GM18508 (cell line): ENCODE data around the gene SLC44A5.
"Not testable (repeated sequence)": the region's sequence is repeated elsewhere in the genome, so short reads cannot be mapped to it uniquely, and the experiment has no call there.

Experiments used
- ATAC-seq: cut with Tn5 transposase; IDR thresholded peaks from one replicate; pipeline ENCODE4 v1.9.1; 2021; ENCODE audit warnings: moderate number of reproducible peaks; ENCODE audit not compliant: insufficient read depth, unreplicated experiment

The SLC44A5 gene

GRCh38 chr1:75611014-75611413 is at the start of gene SLC44A5:
SLC44A5 (minus strand) TSS chr1:75611114; CDS start chr1:75541447, 69,667 bp downstream.
- no peak for ATAC-seq

GRCh38 chr1:75655931-75656330 is 45.0 kb upstream of the SLC44A5 start:
- ATAC-seq, result no peak

DNA sequence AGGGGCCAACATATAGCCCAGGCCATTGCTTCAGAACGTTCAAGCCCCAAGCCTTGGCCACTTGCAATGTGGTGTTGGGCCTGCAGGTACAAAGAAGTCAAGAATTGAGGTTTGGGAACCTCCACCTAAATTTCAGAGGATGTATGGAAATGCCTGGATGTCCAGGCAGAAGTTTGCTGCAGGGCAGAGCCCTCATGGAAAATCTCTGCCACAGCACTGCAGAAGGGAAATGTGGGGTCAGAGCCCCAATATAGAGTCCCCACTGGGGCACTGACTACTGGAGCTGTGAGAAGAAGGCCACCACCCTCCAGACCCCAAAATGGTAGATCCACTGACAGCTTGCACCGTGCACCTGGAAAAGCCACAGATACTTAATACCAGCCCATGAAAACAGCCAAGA is 36.3 kb upstream of the SLC44A5 start:
- ATAC-seq, result not testable (repeated sequence)

DNA sequence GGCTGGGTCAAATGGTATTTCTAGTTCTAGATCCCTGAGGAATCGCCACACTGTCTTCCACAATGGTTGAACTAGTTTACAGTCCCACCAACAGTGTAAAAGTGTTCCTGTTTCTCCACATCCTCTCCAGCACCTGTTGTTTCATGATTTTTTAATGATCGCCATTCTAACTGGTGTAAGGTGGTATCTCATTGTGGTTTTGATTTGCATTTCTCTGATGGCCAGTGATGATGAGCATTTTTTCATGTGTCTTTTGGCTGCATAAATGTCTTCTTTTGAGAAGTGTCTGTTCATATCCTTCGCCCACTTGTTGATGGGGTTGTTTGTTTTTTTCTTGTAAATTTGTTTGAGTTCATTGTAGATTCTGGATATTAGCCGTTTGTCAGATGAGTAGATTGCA is 34.2 kb upstream of the SLC44A5 start:
- not testable (repeated sequence) for ATAC-seq

DNA sequence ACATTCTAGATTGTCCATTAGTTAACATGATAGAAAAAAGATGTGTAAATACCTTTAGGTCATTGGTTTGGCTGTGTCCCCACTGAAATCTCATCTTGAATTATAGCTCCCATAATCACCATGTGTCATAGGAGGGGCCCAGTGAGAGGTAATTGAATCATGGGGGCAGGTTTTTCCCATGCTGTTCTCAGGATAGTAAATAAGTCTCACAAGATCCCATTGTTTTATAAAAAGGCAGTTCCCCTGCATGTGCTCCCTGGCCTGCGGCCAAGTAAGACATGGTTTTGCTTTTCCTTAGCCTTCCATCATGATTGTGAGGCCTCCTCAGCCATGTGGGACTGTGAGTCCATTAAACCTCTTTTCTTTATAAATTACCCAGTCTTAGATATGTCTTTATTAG is 32.5 kb upstream of the SLC44A5 start:
- ATAC-seq, result no peak

DNA sequence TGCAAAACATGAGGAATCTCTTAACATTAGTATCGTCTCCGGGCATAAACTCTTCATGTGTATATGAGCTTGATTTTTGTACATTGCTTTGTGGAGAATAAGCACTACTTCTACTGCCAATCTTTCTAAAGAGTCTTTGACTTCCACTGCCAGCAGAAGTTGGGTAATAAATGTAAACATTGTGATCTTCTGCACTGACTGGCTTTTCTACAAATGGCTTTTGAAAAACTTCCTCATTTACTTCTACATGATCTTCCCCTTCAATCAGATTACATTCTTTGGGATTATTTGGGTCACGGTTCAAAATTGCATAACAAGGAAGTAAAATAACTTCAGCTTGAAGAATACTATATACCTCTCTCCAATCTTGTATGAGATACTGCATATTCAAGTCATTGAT is 30.4 kb upstream of the SLC44A5 start:
- ATAC-seq, result no peak

GRCh38 chr1:75640137-75640536 is 29.2 kb upstream of the SLC44A5 start:
- ATAC-seq, result no peak

- ATAC-seq, result peak; percentile 81
Observed at GRCh38 chr1:75632350-75632949, 21.5 kb upstream of the SLC44A5 start.

- no peak for ATAC-seq
Observed at GRCh38 chr1:75630998-75631397, 20.1 kb upstream of the SLC44A5 start.

- ATAC-seq, result no peak
Observed at GRCh38 chr1:75630004-75630594, 19.2 kb upstream of the SLC44A5 start.

DNA sequence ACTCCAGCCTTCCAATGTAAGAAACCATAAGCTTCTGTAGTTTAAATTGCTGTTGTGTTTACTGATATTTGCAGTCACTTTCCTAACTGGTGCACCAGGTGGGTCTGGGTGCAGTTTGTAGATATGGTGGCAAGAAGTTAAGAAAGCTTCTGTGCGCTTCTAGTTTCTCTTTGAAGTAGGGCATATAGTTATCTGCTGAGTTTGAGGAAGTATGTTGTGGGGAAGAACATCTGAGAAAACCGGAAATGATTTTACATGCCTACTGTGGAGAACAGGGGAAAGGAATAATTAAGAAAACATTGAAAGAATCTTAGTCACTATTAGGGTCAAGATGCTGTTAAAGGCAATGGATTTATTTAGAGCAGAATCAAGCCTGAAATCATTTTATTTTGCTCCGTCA is 14.9 kb upstream of the SLC44A5 start:
- no peak for ATAC-seq

- ATAC-seq, result no peak
Observed at GRCh38 chr1:75618382-75618781, 7.5 kb upstream of the SLC44A5 start.

DNA sequence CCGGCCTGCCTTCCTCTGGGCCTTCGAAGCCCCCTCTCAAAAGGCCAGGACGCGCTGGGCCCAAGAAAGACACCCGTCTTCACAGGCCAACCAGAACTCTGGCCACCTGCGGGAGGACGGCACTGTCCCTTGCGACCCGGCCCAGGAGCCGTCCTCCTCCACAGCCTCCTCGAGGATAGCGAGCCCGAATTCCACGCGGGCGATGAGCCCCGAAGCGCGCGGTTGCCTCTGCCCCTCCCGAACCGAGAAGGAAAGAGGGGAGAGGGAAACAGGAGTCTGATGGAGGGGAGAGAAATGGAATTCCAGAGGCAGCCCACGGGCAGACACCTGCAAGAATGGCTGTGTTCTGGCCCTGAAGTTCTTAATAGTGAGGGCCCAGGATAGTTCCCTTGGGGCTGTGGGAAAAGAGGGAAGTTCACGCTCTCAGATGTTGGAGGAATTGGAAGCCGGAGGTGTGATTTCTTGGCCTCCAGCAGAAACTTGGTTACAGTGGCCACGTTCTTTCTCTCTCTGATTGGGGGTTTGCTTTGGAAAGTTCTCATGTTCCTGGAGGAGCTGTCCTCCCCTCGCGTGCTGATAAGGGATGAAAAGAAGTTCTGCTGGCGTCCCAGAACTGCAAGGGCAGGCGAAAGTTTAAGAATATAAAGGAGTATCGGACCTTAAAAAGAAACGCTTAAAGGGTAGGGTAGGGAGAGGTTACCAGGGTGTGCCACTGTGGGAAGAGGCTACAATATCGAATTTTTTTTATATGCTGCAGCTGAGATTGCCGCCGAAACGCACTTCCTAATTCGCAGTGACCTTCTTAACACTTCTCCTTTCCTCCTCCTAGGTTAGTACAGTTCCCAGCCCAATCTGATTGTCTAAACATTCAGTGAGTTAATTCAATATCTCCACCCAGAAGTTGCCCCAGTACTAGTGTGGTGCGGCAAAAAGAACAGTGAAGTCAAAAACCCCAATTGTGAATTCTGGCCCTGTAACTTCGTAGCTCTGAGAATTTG is 5.8 kb upstream of the SLC44A5 start:
- ATAC-seq, result no peak

DNA sequence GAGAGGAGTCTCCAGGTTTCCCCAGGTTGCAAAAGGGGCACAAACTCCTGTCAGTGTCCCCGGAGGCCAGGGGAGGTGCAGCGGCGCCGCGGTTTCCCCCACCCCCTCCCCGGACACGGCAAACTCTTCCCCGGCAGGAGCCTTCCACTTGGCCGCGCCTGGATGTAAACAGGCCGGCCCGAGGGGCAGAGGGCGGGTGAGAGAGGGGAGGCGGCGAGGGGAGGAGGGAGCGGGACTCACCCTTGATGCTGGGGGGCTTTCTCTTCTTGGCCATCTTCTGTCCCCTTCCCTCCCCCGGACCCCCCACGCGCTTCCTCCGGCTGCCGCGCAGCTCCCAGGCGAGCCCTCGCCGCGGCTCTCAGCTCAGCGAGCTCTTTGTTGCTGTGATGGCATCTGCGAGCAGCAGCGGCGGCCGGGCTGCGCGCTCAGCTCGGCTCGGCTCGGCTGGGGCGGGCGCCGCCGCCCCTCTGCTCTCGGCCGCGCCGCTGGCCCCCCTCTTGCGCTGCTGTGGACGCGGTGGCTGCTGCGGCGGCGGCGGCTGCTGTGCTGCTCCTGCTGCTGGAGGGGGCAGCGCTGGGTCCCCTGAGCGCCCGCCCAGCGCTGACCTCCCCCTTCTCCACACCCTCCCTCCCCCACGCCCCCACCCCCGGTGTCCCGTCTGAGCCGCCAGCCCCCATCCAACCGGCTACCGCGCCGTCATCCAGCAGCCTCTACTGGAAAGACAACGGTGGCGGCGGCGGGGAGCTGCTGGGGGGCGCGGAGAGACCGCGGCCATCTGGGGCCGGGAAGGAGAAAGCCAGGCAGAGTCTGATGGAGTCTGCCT is 4.9 kb upstream of the SLC44A5 start:
- no peak for ATAC-seq

DNA sequence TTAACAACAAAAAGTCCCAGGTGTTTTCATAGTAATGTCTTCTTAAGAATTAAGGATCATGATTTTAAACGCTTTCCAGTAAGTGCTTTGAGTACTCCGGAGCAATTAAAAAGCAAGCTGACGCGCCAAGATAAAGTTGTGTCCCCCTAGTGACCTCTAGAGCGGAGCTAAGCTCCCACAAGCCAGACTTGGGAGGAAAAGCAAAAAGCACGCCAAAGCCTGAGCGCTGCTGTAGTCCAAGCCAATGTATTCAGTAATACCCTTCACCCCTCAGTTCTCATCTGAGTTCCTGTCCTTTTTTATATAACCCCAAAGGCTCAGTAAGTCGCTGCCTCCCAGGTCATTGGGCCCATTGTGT is 3.5 kb upstream of the SLC44A5 start:
- ATAC-seq, result no peak

DNA sequence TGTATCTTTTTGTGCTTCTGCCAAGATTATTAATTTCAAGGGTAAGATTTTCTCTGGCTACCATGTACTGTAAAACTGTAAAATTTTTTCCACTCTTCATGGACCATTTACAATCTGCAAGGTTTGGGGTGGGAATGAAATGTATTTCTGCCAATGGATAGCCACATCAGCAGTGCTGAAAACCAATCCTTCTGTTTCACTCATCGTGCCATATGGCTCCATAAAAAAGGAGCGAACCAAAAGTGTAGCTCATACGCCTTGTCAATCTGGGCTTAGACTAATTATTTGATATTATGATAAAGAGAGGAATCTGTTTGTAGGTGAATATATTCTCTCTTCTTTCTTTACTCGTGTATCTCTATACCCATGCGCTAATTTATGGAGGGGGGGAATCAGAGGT is 3.0 kb upstream of the SLC44A5 start:
- ATAC-seq, result no peak

- no peak for ATAC-seq
Observed at GRCh38 chr1:75612976-75613375, 2.1 kb upstream of the SLC44A5 start.

GRCh38 chr1:75602486-75602885 is 8.4 kb downstream of the SLC44A5 start:
- no peak for ATAC-seq

DNA sequence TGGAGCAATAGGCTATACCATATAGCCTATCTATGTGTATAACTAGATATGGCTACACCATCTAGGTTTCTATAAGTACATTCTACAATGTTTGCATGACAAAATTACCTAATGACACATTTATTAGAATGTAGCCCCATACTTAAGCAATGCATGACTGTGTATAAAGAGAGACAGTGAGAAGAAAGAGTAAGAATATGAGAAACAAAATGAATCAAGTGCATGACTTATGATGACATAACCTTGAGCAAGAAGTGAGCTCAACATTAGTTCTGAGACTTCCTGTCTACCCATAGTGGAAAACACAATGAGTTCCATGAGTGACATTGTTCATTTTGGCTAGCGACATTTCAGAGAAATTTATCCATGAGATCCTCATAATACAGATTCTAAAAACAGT is 10.1 kb downstream of the SLC44A5 start:
- ATAC-seq, result no peak

GRCh38 chr1:75594327-75594726 is 16.6 kb downstream of the SLC44A5 start:
- ATAC-seq, result no peak
